GM21576 (cell line): ENCODE results near the gene MAGEA11.
"Not testable (repeated sequence)": the region's sequence is repeated elsewhere in the genome, so short reads cannot be mapped to it uniquely, and the experiment has no call there.

ENCODE experiments used
- ATAC-seq: cut with Tn5 transposase; IDR thresholded peaks from one replicate; pipeline ENCODE4 v1.9.1; 2021; ENCODE audit warnings: mild to moderate bottlenecking, moderate library complexity; ENCODE audit not compliant: unreplicated experiment

Gene MAGEA11

DNA sequence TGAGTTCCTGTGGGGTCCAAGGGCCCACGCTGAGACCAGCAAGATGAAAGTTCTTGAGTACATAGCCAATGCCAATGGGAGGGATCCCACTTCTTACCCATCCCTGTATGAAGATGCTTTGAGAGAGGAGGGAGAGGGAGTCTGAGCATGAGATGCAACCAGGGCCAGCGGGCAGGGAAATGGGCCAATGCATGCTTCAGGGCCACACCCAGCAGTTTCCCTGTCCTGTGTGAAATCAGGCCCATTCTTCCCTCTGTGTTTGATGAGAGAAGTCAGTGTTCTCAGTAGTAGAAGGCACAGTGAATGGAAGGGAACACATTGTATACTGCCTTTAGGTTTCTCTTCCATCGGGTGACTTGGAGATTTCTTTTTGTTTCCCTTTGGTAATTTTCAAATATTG, 4.8 kb downstream of the MAGEA11 start:
- ATAC-seq, result no peak

DNA sequence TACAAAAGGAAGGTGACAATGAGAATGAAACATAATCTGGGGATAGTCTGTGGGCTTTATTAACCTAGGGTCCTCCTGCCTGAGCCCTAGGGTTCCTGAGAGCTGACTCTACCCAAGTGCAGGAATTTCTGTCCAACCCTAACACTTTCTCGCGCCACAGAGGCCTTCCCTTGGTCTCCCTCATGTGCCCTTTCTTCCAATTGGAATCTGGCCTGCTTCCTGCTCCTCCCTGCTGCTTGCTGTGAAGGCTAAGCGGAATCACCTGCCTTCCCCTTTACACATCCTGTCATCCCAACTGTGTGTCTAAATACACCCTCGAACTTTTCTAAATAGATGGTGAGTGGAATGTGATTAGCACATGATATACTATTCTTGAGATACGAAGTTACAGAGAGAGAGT, 5.9 kb downstream of the MAGEA11 start:
- no peak for ATAC-seq

DNA sequence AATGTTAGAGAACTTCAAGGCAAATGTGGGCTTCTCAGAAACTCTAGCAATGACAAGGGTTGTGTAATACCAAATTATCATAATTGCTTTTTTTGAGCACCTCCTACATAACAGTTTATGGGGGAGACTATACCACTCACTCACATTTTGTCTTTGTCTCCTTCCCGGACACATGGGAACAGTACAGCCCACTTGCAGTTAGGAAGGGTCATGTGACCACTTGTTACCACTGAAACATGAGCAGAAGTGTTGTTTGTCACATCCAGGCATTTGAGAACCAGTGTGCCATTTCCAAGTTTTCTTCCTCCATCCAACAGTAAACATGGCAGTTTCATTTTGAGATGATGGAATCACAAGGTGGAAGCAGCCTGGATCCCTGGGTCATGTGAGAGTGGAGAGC, 6.9 kb downstream of the MAGEA11 start:
- ATAC-seq, result no peak

DNA sequence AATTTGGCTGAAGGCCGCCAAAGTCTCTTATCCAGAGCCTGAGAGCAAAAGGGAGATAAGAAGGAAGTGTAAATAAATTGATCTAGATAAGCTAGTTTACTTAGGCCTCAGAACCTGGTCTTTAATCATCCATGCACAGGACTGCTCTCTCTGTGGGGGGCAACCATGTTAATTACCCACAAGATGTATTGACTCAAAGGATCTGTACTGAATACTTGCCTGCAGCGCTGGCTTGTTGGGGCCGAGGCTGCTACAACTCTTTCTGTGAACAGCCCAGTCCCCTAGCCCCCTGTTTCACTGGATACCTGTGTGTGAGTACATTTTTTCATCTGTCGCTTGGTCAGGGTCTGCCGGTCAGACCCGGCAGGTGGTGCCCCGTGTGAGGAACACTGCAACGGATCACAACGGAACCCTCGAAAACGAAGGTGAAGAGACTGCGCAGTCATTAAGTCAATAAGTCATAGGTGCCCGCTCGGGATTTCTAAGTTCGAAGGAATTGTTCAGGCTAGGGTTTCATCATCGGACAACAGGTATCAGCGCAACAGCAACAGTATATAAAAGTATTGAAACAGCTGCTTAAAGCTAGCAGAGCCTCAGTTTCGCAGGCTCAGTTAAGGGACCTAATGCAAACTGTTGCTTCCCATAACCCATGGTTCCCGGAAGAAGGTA, 8.3 kb downstream of the MAGEA11 start:
- ATAC-seq, result no peak

DNA sequence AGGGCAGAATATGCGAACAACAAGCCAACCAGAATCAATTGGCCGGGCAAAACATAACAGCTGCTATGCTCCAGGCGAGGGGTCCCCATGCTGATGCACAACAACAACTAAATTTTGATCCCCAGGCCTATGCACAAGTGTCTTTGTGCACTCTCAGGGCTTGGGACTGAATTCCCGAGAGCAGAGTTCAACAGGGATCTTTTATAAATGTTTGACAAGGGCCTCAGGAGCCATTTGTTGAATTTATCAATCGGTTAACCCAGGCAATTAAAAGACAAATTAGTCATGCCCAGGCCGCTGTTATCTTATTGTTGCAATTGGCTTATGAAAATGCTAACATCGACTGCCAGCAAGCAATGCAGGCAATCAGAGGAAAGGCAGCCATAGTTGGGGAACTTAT, 9.4 kb downstream of the MAGEA11 start:
- not testable (repeated sequence) for ATAC-seq

DNA sequence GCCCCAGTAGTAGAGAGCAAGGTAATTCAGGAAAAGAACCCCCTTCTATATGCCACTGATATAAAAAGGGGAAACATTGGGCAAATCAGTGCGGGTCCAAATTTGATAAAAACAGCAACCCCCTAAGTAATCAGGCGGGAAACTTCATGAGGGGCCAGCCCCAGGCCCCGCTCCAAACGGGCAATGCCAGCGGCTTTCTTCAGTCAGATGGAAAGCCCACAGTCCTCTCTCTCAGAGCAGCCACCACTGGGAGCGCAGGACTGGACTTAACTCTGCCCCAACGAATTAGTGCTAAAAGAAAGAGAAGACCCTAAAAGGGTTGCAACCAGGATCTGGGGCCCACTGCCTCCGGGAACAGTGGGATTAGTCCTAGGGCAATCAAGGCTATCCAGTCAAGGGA, 9.9 kb downstream of the MAGEA11 start:
- ATAC-seq, result no peak

DNA sequence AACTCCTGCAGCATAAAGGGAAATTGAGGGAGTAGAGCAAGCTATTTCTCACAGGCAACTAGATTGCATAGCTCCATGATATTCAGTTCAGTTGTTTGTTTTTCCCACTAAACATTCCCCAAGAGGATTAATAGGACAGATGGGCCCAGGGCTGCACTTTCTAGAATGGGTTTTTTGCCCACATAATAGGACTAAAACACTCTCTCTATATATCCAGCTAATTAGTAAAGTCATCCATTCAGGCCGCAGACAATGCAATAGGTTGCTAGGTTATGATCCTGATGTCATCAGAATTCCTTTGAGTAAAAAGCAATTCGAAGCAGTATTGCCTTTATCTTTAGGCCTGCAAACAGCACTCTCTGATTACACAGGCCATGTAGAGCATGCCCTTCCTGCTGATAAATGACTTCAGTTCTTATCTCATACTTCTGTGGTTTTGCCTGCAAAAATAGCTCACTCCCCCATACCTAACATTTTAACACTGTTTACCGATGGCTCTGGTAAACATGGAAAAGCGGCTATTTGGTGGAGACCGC, 11.8 kb downstream of the MAGEA11 start:
- ATAC-seq, result not testable (repeated sequence)

DNA sequence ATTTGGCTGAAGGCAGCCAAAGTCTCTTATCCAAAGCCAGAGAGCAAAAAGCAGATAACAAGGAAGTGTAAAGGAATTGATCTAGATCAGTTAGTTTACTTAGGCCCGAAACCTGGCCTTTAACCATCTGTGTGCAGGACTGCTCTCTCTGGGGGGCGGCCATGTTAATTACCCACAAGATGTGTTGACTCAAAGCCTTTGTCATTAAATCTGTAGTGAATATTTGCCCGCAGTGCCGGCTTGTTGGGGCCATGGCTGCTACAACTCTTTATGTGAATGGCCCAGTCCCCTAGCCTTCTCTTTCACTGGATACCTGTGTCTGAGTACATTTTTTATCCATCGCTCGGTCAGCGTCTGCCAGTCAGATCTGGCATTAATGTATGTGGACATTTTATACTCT, 15.4 kb downstream of the MAGEA11 start:
- not testable (repeated sequence) for ATAC-seq

DNA sequence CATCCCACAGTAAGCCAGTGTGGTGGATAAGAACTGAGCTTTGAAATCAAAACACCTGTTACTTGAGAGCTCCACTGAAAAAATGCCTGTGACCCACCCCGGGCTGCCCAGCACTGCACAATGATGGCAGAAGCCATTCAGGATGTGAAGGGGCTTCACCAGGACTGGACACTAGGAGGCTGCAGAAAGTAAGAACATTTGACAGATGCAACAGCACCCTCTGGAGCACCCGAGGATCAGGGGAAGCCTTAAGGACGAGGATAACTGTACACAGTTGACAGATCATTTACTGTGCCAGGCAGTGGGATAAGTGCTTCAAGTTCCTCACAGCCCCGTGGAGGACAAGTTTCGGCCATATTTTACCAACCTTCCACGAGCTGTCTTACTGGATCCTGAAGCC, 30.4 kb downstream of the MAGEA11 start:
- ATAC-seq, result not testable (repeated sequence)

DNA sequence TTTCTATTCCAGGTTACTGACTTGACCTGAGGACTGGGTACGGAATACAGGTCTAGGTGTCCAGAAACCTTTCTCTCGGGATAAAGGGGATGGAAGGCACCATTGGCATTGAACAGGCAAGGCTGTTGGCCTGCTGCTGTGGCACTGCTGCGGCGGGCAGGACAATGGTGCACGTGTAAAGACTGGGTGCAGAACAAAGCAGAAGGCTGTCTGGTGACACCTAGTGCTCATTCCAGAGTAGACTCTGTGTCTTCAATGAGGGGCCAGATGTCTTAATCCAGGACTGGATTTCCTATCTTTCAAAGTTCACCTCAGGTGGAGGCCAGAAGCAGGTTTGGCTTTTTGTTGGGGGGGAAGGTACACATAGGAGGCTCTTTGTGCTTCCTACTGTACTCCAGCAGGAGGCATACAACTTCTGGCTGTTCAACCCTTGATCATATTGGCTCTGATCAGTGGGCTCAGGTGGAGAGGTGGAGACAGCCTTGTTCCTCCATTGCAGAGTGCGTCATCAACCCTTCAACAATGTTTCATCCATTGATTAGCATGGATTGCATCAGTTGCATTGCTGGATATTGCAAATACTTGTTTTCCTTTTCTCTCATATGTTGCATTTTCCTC, 34.6 kb downstream of the MAGEA11 start:
- ATAC-seq, result not testable (repeated sequence)

DNA sequence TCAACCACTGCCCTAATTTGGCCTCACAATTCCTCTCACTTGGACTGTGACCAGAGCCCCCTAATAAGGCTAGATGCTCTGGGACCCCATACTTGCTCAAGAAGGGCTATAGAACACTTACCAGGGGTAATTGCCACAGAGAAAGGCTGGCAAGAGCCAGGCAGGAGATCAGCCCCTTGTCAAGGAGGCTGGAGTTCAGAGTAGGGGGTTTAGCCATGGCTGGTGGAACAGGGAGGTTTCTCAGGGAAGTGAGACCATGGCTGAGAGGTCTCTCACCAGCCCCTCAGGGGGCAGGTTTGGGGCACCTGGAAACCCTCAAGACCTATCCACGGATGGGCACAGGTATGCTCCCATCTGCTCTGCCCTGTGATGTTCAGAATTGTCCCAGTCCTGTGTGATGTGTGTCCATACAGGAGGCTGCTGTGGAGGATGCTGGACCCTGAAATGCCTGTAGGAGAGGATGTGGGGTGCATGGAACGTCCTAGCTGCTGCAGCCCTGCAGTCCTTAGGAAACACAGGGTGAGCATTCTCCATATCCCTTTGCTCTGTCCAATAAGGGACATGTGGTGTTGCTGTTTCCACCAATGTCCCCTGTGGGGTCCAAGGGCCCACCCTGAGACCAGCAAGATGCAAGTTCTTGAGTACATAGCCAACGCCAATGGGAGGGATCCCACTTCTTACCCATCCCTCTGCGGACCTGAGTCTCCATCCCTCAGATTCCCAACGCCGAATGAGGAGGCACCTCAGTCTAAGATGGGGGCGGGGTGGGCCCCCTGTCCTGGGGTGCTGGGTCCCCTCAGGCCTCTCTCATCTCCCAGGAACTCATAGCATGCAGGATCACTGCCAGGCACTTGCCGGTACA, 45.6 kb downstream of the MAGEA11 start:
- ATAC-seq, result no peak

DNA sequence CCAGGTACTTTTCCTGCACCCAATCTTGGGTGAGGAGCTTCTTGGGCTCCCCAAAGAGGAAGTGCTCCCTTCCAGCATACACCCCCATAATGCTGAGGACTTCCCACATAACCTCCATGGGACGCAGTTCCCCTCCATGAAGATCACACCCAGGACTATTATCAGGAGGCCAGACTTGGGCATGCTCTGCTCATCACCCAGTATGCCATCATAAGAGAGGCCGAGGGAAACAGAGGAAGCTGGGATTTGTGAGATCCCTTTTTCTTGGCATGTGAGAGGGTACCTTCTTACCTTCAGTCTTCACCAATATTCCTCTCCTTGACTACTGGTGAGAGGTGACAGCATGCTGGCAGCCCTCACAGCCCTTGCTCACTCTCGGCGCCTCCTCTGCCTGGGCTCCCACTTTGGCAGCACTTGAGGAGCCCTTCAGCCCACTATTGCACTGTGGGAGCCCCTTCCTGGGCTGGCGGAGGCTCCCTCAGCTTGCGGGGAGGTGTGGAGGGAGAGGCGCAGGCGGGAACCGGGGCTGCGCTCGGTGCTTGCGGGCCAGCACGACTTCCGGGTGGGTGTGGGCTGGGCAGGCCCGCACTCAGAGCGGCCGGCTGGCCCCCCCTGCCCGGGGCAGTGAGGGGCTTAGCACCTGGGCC, 46.3 kb downstream of the MAGEA11 start:
- no peak for ATAC-seq

DNA sequence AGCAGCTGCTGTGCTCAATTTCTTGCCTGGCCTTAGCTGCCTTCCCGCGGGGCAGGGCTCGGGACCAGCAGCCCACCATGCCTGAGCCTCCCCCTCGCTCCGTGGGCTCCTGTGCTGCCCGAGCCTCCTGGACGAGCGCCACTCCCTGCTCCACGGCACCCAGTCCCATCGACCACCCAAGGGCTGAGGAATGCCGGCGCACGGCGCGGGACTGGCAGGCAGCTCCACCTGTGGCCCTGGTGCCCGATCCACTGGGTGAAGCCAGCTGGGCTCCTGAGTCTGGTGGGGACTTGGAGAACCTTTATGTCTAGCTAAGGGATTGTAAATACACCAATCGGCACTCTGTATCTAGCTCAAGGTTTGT, 46.8 kb downstream of the MAGEA11 start:
- not testable (repeated sequence) for ATAC-seq

DNA sequence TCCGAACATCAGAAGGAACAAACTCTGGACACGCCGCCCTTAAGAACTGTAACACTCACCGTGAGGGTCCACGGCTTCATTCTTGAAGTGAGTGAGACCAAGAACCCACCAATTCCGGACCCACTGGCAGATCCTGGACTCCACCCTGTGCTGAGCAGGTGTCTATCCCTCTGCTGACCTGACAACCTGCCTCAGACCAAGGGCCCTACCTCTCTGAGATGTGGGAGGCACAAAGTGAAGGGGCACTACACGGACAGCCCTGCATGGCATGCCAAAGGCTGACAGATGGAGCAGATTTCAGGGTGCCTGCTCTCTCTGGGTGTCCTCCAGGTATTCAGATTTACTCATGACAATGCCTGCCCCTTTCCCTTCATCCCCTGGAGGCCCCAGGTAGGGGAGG, 48.0 kb downstream of the MAGEA11 start:
- ATAC-seq, result no peak

DNA sequence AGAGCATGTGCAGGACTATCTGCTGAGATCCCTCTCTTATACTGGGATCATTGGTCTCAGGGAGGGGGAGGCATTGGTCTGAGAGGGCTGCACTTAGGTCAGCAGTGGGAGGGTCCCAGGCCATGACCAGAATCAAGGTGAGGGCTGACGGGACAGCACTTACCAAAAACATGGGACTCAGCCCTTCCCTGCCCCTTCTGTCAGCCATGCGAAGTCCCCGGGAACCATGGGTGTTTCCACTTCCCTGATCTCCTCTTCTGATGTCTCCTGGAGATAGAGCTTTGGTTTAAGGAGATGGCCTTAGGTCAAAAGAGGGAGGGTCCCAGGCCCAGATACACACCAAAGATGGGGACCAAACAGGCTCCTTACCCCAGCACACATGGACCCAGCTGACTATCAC, 49.1 kb downstream of the MAGEA11 start:
- ATAC-seq, result no peak

DNA sequence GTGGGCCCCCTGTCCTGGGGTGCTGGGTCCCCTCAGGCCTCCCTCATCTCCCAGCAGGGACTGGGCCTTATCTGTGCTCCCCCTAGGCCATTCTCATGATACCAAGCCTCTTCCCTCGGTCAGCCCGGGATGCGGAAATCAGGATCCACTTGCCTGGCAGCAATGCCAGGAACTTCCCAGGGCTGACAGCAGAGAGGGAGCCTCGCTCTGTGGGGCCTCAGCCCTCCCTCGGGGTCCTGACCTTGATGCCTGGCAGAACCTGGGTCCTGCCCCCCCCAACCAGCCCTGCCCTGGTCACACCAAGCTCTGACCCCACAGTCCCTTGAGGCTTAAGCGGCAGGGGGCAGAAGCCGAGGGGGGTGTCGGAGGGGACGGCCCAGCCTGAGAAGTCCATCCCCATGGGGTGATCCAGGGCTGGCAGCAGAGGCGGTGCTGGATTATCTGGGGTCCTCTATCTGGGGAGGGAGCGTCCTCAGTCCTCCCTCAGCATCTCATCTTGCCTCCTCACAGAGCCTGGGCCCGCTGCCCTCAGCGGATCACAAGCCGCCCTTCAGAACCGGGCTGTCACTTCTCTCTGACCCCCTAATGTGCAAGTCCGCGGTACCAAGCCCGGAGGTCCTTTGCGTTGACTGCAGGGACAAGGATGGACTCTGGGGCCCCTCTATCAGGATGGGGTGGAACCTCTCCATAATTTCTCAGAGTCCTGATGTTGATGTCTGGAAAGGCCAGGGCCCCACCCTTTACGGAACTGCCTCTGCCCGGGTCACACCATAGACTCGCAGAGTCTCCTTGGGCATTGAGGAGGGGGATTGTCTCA, 50.2 kb downstream of the MAGEA11 start:
- ATAC-seq, result not testable (repeated sequence)

DNA sequence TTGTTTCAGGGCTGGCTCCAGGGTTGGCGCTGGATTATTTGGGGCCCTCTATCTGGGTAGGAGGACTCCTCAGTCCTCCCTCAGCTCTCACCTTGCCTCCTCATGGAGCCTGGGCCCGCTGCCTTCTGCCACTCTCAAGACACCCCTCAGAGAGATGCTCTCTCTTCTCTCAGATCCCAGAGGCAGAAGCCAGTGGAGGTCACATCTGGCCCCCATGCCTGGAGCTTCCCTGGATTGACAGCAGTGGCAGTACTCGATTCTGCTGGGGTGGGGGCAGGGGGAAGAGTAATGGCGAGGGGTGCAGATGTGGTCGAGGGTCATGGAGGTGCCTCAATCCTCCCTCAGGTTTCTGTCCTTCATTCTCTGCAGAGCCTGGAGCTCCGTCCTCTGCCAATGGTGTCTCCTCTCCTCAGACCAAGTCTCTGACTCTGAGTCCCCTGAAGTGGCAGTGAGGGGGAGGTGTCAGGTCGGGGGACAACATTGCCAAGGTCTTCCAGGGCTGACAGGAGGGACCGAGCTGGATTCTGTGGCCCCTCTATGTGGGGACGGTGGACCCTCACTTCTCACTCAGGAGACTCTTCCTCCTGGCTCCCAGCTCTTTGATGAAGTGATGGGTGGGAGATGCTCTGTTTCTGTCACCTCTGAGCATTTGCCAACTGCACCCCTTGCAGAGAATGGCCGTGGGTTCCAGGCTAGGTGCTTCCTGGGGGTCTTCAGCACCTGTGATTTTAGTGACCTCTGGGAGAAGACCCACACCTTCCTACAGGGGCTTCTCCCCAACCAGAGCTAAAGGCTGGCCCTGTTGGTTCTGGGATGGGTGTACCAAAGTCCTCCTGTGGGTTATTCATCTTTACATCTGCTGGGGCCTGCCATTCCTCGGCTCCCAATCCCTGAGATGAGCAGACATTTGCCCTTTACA, 51.1 kb downstream of the MAGEA11 start:
- no peak for ATAC-seq
